HL-60 (cell line): ENCODE data around the gene XCL2.

Experiments used
- DNase-seq, 2 experiments: peaks; one replicate each; pipeline ENCODE4 v3.0.0-alpha.2; 2010 to 2020; ENCODE audit warnings: low read depth in 1 of 2, low spot score in 1 of 2
- H3K27ac ChIP-seq: fragments of 250-450 bp; sonication (Bioruptor Pico); replicated peaks from 2 replicates; pipeline ENCODE4 v1.5.1; 2020; ENCODE audit warnings: mild to moderate bottlenecking, moderate library complexity
- H3K27me3 ChIP-seq: fragments of 250-450 bp; sonication (Bioruptor Pico); 2 replicates; pipeline ENCODE4 v1.5.1; 2021; ENCODE audit warnings: mild to moderate bottlenecking, moderate library complexity; ENCODE audit not compliant: insufficient read depth, poor library complexity, severe bottlenecking
- H3K4me3 ChIP-seq: replicated peaks from 2 replicates; pipeline ENCODE4 v1.5.1; 2011; ENCODE audit warnings: mild to moderate bottlenecking, control low read depth, low read length; ENCODE audit not compliant: insufficient read depth
- GABPA ChIP-seq: IDR thresholded peaks from 2 replicates; pipeline ENCODE4 v1.6.1; 2012; ENCODE audit warnings: low read depth
- POLR2AphosphoS5 ChIP-seq: IDR thresholded peaks from 2 replicates; pipeline ENCODE4 v1.6.1; 2012; ENCODE audit warnings: low read depth
- SPI1 ChIP-seq: IDR thresholded peaks from 2 replicates; pipeline ENCODE4 v1.6.1; 2012; ENCODE audit warnings: low read depth, mild to moderate bottlenecking, borderline replicate concordance
- TF ChIP-seq, protein P1 (sequence below): IDR thresholded peaks from one replicate; pipeline ENCODE4 v1.5.1; 2011; ENCODE audit warnings: low read length, control low read depth, inconsistent platforms; ENCODE audit not compliant: insufficient read depth
- TF ChIP-seq, protein P2 (sequence below): IDR thresholded peaks from 2 replicates; pipeline ENCODE4 v1.6.1; 2012; ENCODE audit warnings: low read depth; ENCODE audit not compliant: insufficient replicate concordance

The XCL2 gene

DNA sequence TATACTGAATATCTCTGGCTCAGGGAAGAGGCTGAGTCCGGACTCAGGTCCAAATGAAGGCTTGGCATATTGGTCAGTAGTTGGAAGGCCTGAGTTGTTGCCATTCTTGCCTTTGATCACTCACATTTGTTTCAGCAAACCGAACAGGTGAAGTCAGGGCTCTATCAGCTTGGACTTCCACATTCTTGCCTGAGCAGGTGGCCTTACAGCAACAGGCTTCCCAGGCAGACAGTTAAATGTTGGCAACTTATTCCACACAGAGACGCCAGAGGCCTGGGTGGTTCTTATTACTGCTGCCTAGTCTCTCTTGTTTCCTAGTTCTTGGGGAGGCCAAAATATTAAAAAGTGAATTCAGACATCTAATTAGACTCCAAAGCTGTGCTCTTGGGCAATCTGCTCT, 36.6 kb downstream of the XCL2 start:
- no peak for DNase-seq
- Histone ChIP-seq H3K4me3 (no peak overlapping the region), H3K27me3 (no peaks in the 10 kb centered on the region), H3K27ac (no peak overlapping the region)
- TF ChIP-seq, protein P1, sequence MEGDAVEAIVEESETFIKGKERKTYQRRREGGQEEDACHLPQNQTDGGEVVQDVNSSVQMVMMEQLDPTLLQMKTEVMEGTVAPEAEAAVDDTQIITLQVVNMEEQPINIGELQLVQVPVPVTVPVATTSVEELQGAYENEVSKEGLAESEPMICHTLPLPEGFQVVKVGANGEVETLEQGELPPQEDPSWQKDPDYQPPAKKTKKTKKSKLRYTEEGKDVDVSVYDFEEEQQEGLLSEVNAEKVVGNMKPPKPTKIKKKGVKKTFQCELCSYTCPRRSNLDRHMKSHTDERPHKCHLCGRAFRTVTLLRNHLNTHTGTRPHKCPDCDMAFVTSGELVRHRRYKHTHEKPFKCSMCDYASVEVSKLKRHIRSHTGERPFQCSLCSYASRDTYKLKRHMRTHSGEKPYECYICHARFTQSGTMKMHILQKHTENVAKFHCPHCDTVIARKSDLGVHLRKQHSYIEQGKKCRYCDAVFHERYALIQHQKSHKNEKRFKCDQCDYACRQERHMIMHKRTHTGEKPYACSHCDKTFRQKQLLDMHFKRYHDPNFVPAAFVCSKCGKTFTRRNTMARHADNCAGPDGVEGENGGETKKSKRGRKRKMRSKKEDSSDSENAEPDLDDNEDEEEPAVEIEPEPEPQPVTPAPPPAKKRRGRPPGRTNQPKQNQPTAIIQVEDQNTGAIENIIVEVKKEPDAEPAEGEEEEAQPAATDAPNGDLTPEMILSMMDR, result no peak
- TF ChIP-seq GABPA (no peak), SPI1 (no peak; the same call in 1 of the 2 replicates), POLR2AphosphoS5 (no peak)
- TF ChIP-seq, protein P2, sequence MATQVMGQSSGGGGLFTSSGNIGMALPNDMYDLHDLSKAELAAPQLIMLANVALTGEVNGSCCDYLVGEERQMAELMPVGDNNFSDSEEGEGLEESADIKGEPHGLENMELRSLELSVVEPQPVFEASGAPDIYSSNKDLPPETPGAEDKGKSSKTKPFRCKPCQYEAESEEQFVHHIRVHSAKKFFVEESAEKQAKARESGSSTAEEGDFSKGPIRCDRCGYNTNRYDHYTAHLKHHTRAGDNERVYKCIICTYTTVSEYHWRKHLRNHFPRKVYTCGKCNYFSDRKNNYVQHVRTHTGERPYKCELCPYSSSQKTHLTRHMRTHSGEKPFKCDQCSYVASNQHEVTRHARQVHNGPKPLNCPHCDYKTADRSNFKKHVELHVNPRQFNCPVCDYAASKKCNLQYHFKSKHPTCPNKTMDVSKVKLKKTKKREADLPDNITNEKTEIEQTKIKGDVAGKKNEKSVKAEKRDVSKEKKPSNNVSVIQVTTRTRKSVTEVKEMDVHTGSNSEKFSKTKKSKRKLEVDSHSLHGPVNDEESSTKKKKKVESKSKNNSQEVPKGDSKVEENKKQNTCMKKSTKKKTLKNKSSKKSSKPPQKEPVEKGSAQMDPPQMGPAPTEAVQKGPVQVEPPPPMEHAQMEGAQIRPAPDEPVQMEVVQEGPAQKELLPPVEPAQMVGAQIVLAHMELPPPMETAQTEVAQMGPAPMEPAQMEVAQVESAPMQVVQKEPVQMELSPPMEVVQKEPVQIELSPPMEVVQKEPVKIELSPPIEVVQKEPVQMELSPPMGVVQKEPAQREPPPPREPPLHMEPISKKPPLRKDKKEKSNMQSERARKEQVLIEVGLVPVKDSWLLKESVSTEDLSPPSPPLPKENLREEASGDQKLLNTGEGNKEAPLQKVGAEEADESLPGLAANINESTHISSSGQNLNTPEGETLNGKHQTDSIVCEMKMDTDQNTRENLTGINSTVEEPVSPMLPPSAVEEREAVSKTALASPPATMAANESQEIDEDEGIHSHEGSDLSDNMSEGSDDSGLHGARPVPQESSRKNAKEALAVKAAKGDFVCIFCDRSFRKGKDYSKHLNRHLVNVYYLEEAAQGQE, result no peak

DNA sequence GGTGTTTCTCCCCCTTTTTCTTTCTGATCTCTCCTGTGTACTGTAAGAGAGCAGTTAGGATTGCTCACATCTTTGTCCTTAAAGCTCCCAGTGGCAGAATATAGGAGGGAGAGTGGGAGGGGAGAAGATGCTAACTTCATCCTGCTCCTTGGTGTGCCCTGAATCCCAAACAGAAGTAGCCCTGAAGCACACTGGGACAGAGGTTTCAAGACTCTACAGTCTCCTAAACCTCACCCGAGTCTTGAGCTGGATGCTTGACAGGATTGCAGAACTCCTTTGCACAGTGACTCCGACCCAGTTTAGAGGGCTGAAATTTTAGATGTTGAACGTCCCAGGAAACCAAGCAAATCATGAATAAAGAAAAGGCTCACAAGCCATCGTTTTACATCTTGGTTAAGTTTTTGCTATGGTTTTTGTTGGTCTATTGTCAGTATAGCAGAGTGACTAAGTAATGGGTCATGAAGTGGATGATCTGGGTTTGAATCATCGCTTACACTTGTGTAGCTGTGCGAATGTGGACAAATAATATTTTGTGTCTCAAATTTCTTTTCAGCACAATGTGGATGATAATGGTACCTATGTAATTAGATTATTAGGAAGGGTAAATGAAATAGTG, 37.5 kb downstream of the XCL2 start:
- Histone ChIP-seq H3K27me3 (no peaks in the 10 kb centered on the region), H3K27ac (peak overlapping the region; percentile 93), H3K4me3 (no peak overlapping the region)
- no peak for DNase-seq
- TF ChIP-seq, protein P2, result no peak
- TF ChIP-seq, protein P1, result no peak
- TF ChIP-seq GABPA (no peak), POLR2AphosphoS5 (no peak), SPI1 (no peak)

DNA sequence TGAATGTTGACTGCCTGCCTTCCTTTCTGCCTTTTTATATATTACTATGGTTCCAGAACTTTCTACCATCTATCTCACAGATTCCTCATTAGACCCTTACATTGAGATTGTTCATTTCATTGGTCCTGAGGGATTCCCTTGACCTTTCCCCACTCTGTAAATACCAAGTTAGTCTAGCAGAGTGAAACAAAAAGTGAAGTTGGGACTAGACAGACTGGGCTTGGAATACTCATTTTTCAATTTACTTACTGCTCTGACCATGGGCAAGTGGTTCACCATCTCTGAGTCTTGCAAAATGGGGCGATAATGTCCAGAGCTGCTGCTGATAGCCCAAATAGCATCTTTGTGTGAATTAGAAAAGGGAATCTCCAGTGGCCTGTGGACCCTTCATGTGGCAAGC, 38.8 kb downstream of the XCL2 start:
- Histone ChIP-seq H3K27me3 (no peaks in the 10 kb centered on the region), H3K4me3 (no peak overlapping the region), H3K27ac (peak overlapping the region; percentile 93)
- no peak for TF ChIP-seq POLR2AphosphoS5
- TF ChIP-seq, protein P1, result no peak
- no peak for TF ChIP-seq GABPA
- no peak for TF ChIP-seq SPI1
- no peak for DNase-seq
